Smooth muscle cell (in vitro differentiated cells): ENCODE measurements around the gene SLC6A2. TPM values are rescaled to one million over a fixed set of nuclear protein-coding genes. Genes with fewer than 3 reads are reported as not detected.

Experiments
- DNase-seq: peaks from one replicate; lab custom pipeline; 2025; ENCODE audit not compliant: unreplicated experiment; lab: John Stamatoyannopoulos, UW
- H2AFZ ChIP-seq: fragments of 200-600 bp; sonication (generic); 2 replicates; pipeline ENCODE4 v1.6.0; 2016; ENCODE audit warnings: antibody characterized with exemption, low read depth, mild to moderate bottlenecking
- H3F3A ChIP-seq: fragments of 200-600 bp; sonication (generic); 2 replicates; pipeline ENCODE4 v1.6.0; 2017; ENCODE audit warnings: antibody characterized with exemption, low read depth
- H3K27ac ChIP-seq: fragments of 200-600 bp; sonication (generic); 2 replicates; pipeline ENCODE4 v1.5.1; 2016; ENCODE audit warnings: low read depth, mild to moderate bottlenecking
- H3K27me3 ChIP-seq: fragments of 200-600 bp; sonication (generic); 2 replicates; pipeline ENCODE4 v1.6.1; 2016; ENCODE audit warnings: low read depth, mild to moderate bottlenecking
- H3K36me3 ChIP-seq: fragments of 200-600 bp; sonication (generic); 2 replicates; pipeline ENCODE4 v1.5.1; 2016; ENCODE audit warnings: low read depth
- H3K4me1 ChIP-seq: fragments of 200-600 bp; sonication (generic); 2 replicates; pipeline ENCODE4 v1.5.1; 2016; ENCODE audit warnings: low read depth
- H3K4me2 ChIP-seq: fragments of 200-600 bp; sonication (generic); 2 replicates; pipeline ENCODE4 v1.6.0; 2016; ENCODE audit warnings: mild to moderate bottlenecking
- H3K4me3 ChIP-seq: fragments of 200-600 bp; sonication (generic); 2 replicates; pipeline ENCODE4 v1.5.1; 2016; ENCODE audit warnings: mild to moderate bottlenecking
- H3K79me2 ChIP-seq: fragments of 200-600 bp; sonication (generic); 2 replicates; pipeline ENCODE4 v1.6.0; 2016; ENCODE audit warnings: low read depth, mild to moderate bottlenecking
- H3K9ac ChIP-seq: fragments of 200-600 bp; sonication (generic); 2 replicates; pipeline ENCODE4 v1.6.0; 2016; ENCODE audit warnings: low read depth
- H3K9me3 ChIP-seq: fragments of 200-600 bp; sonication (generic); replicated peaks from 2 replicates; pipeline ENCODE4 v1.5.1; 2016; ENCODE audit warnings: low read depth
- H4K20me1 ChIP-seq: fragments of 200-600 bp; sonication (generic); 2 replicates; pipeline ENCODE4 v1.6.0; 2016; ENCODE audit warnings: low read depth
- WGBS: methylation state at CpG from one replicate; pipeline ENCODE4 v1.1.7; 2016; ENCODE audit warnings: low lambda C conversion rate; 5-methylcytosine and 5-hydroxymethylcytosine counted together
- polyA plus RNA-seq: library from polyadenylated mRNA; unstranded; fragments of >200 nt; fragmentation: Nextera tagmentation; extraction: Ambion mirVana; gene quantifications from 2 replicates; pipeline ENCODE4 v1.2.1, GENCODE V29; 2016
- total RNA-seq: library from RNA; depleted of rRNA; stranded (reverse); fragments of >200 nt; gene quantifications from 2 replicates; pipeline ENCODE4 v1.2.3, GENCODE V29; 2014
- TF ChIP-seq, protein P1 (sequence below): fragments of 200-600 bp; sonication (generic); IDR thresholded peaks from 2 replicates; pipeline ENCODE4 v1.5.1; 2017; ENCODE audit warnings: borderline replicate concordance, mild to moderate bottlenecking, antibody characterized with exemption; ENCODE audit not compliant: insufficient read depth, poor library complexity, severe bottlenecking

Gene SLC6A2
- total and polyA plus RNA-seq, 2 experiments from 2014 or later: 0.22 to 0.33 TPM

DNA sequence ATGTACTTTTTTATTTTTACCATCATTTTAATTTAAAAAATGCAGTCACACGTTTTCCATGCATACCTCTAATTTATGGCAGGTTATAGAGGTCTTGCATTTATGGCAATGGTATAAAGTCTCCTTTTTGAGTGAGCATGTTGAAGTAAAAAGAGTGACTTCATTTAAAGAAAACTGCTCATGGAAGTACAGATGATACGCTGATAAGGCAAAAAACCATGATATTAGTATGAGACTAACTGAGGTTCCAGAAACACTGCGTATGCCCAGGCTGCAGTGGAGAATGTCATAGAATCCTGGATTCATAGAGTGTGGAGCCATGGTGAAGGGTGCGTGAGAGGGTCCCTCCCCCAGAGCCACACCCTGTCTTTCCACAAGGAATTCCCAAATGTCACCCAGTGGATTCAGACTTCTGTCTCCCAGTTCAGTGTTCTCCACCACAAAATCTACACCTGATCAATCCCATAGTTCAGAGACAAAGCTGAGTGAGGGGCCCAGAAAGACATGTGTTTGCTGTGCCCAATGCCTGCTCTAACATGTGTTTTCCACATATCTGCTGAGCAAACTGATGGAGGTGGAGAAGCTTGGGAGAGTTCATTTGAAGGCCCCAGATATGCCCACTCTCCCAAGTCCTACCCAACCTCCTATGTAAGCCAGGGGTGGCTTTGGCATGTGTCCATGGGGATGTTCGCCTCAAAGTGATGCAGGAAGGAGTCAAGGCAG is 69.4 kb downstream of the SLC6A2 start:
- H3K27ac ChIP-seq: no peak overlapping the region
- no peak for DNase-seq
- TF ChIP-seq, protein P1, sequence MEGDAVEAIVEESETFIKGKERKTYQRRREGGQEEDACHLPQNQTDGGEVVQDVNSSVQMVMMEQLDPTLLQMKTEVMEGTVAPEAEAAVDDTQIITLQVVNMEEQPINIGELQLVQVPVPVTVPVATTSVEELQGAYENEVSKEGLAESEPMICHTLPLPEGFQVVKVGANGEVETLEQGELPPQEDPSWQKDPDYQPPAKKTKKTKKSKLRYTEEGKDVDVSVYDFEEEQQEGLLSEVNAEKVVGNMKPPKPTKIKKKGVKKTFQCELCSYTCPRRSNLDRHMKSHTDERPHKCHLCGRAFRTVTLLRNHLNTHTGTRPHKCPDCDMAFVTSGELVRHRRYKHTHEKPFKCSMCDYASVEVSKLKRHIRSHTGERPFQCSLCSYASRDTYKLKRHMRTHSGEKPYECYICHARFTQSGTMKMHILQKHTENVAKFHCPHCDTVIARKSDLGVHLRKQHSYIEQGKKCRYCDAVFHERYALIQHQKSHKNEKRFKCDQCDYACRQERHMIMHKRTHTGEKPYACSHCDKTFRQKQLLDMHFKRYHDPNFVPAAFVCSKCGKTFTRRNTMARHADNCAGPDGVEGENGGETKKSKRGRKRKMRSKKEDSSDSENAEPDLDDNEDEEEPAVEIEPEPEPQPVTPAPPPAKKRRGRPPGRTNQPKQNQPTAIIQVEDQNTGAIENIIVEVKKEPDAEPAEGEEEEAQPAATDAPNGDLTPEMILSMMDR: no peak
- H3K27me3 ChIP-seq: peaks cover 13% of the 10 kb centered on the region
- no peaks in the 10 kb centered on the region for H3K79me2 ChIP-seq
- WGBS: 57% methylated on average over 5 of the region's 5 CpGs
- no peaks in the 10 kb centered on the region for H3F3A ChIP-seq
- H3K4me1 ChIP-seq: no peaks in the 10 kb centered on the region
- no peak overlapping the region for H2AFZ ChIP-seq
- H4K20me1 ChIP-seq: no peaks in the 10 kb centered on the region
- H3K4me2 ChIP-seq: no peak overlapping the region
- H3K4me3 ChIP-seq: no peak overlapping the region
- no peak overlapping the region for H3K9ac ChIP-seq
- no peaks in the 10 kb centered on the region for H3K9me3 ChIP-seq
- H3K36me3 ChIP-seq: no peaks in the 10 kb centered on the region

DNA sequence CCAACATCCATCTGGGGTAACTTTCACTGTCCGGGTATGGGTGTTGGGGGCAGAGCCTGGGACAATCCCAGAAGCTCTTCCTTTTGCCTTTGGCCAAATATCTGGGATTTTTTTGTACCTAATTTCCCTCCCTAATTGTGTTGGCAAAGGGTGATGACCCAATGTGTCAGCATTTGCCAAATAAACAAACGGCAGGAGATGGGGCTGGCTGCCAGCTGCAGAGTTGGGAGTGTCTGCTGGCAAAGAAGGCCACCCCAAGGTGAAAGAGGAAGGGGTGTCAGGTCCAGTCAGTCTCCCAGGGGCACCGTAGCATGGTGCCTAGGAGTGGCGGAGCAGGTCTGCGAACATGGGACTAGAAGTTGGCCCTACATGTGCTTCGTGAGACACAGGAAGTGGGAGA is 73.0 kb downstream of the SLC6A2 start:
- no peaks in the 10 kb centered on the region for H3F3A ChIP-seq
- H3K36me3 ChIP-seq: no peaks in the 10 kb centered on the region
- TF ChIP-seq, protein P1: no peak
- no peaks in the 10 kb centered on the region for H3K9me3 ChIP-seq
- H3K4me2 ChIP-seq: no peak overlapping the region
- WGBS: 92% methylated on average over 6 of the region's 6 CpGs
- H3K27me3 ChIP-seq: peaks cover 7% of the 10 kb centered on the region
- H3K4me1 ChIP-seq: no peaks in the 10 kb centered on the region
- no peak overlapping the region for H3K27ac ChIP-seq
- H4K20me1 ChIP-seq: no peaks in the 10 kb centered on the region
- no peak overlapping the region for H3K4me3 ChIP-seq
- no peaks in the 10 kb centered on the region for H3K79me2 ChIP-seq
- no peak for DNase-seq
- H3K9ac ChIP-seq: no peak overlapping the region
- no peak overlapping the region for H2AFZ ChIP-seq

DNA sequence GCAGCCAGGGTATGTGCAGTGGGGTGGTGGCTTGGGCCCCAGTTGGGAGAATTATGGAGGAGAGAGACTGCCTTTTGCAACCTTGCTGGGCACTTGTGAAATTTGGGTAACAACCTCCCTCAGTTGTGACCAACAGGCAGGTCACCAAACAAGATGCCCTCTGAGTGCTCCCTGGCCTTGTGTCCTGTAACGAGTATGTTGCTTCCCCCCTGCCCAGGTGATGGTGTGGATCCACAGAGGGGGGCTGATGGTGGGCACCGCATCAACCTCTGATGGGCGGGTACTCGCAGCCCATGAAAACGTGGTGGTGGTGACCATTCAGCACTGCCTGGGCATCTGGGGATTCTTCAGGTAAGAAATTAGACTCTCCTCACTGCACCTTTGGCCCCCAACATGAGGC is 74.3 kb downstream of the SLC6A2 start:
- no peaks in the 10 kb centered on the region for H3K79me2 ChIP-seq
- 87% methylated on average over 5 of the region's 5 CpGs for WGBS

More for the DNA sequence above, 74.3 kb downstream of the SLC6A2 start:
- H2AFZ ChIP-seq: no peak overlapping the region
- no peaks in the 10 kb centered on the region for H3K36me3 ChIP-seq
- no peak overlapping the region for H3K27ac ChIP-seq
- no peak for DNase-seq
- H3K9ac ChIP-seq: no peak overlapping the region
- H3F3A ChIP-seq: no peaks in the 10 kb centered on the region
- H4K20me1 ChIP-seq: no peaks in the 10 kb centered on the region
- H3K4me3 ChIP-seq: no peak overlapping the region
- TF ChIP-seq, protein P1: no peak
- H3K4me2 ChIP-seq: no peak overlapping the region
- no peaks in the 10 kb centered on the region for H3K9me3 ChIP-seq
- no peaks in the 10 kb centered on the region for H3K4me1 ChIP-seq
- peaks cover 7% of the 10 kb centered on the region for H3K27me3 ChIP-seq
